ENCODE measurements around the gene ARRB1.

DNA sequence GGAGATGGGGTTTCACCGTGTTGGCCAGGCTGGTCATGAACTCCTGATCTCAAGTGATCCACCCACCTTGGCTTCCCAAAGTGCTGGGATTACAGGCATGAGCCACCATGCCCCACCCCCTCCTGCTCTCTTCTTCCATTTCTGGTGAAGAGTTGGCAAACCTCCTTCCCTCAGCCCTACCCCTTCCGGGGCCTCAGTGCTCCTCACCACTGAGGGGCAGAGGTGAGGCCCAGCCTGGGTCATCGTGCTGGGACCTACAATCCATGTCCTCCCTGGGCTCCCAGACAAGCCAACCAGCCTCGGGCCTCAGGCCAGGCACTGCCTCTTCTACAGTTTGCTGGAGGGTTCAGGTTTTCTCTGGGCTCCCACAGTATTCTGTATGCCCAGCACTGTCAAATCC lies 125.7 kb downstream of the ARRB1 start:
- TF ChIP-seq, protein P1, sequence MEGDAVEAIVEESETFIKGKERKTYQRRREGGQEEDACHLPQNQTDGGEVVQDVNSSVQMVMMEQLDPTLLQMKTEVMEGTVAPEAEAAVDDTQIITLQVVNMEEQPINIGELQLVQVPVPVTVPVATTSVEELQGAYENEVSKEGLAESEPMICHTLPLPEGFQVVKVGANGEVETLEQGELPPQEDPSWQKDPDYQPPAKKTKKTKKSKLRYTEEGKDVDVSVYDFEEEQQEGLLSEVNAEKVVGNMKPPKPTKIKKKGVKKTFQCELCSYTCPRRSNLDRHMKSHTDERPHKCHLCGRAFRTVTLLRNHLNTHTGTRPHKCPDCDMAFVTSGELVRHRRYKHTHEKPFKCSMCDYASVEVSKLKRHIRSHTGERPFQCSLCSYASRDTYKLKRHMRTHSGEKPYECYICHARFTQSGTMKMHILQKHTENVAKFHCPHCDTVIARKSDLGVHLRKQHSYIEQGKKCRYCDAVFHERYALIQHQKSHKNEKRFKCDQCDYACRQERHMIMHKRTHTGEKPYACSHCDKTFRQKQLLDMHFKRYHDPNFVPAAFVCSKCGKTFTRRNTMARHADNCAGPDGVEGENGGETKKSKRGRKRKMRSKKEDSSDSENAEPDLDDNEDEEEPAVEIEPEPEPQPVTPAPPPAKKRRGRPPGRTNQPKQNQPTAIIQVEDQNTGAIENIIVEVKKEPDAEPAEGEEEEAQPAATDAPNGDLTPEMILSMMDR (IDR thresholded peaks at IDR 0.05): no peak
- no peak for TF ChIP-seq ZFX (IDR thresholded peaks at IDR 0.05; ENCODE audit: borderline replicate concordance)

Measured in 22Rv1 (cell line).